Muscle of leg (tissue), 11 donors: ENCODE data around the gene PLEKHA5. TPM values are rescaled to one million over a fixed set of nuclear protein-coding genes. Genes with fewer than 3 reads are reported as not detected.
"Not testable (repeated sequence)": the region's sequence is repeated elsewhere in the genome, so short reads cannot be mapped to it uniquely, and the experiment has no call there.

Experiments used
- DNase-seq: peaks from one replicate; pipeline ENCODE4 v3.0.0; 2013
- H3K27ac ChIP-seq: one replicate; pipeline ENCODE4 v1.5.1; 2013; ENCODE audit warnings: mild to moderate bottlenecking, low read length, control low read depth
- H3K27me3 ChIP-seq: one replicate; pipeline ENCODE4 v1.6.1; 2013; ENCODE audit warnings: low read length; ENCODE audit not compliant: control insufficient read depth, insufficient read depth
- H3K36me3 ChIP-seq: one replicate; pipeline ENCODE4 v1.6.1; 2013; ENCODE audit warnings: low read length; ENCODE audit not compliant: control insufficient read depth, insufficient read depth
- H3K4me1 ChIP-seq: one replicate; pipeline ENCODE4 v1.6.1; 2013; ENCODE audit warnings: low read length; ENCODE audit not compliant: control insufficient read depth, insufficient read depth
- H3K4me3 ChIP-seq: one replicate; pipeline ENCODE4 v1.5.1; 2013; ENCODE audit warnings: low read length, control low read depth
- H3K9me3 ChIP-seq: replicated peaks from 2 replicates; pipeline ENCODE4 v1.6.1; 2013; ENCODE audit warnings: low read depth, low read length; ENCODE audit not compliant: control insufficient read depth
- WGBS: methylation state at CpG from one replicate; pipeline ENCODE4 v1.1.5; 2013; ENCODE audit warnings: missing lambda C conversion rate; ENCODE audit not compliant: insufficient coverage; 5-methylcytosine and 5-hydroxymethylcytosine counted together
- polyA plus RNA-seq, 8 donors: library from polyadenylated mRNA; unstranded; fragments of 120-200 nt; gene quantifications; one replicate each; pipeline versions ENCODE4 v1.2.1 to v1.2.3, GENCODE V29; 2013; ENCODE audit warnings: inconsistent platforms in 1 of 8, low replicate concordance in 1 of 8; ENCODE audit not compliant: insufficient read length in 8 of 8, insufficient read depth in 1 of 8
- total RNA-seq: library from RNA; stranded (reverse); fragments of 120-200 nt; gene quantifications from one replicate; pipeline ENCODE4 v1.2.4, GENCODE V29; 2013

The PLEKHA5 gene
- total and polyA plus RNA-seq, 9 donors, result 13.2 to 24.6 (median 17.1) TPM

- Histone ChIP-seq H3K9me3 (peaks cover 4% of the 10 kb centered on the region), H3K36me3 (no peaks in the 10 kb centered on the region), H3K27ac (no peak overlapping the region), H3K4me3 (no peak overlapping the region), H3K4me1 (peaks cover 6% of the 10 kb centered on the region), H3K27me3 (no peaks in the 10 kb centered on the region)
- DNase-seq, result peak; percentile 81
- WGBS, result no CpG with 5 or more reads among the region's 1 CpG
Measured at GRCh38 chr12:19223695-19224094, 94.2 kb downstream of the PLEKHA5 start.

DNA sequence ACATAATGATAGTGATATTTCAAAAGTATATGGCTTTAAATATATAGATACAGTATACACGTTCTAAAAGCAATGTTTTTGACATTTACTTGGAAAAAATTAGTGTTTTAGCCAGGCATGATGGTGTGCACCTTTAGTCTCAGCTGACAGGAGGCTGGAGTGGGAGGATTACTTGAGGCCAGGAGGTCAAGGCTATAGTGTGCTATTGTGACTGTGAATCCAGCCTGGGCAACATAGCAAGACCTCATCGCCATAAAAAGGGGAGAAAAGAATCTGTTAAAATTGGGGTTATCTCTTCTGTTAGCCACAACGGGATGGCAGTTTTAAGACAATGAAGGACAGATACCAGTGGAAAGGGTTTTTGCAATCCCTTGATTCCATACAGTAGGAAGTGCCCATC, 95.2 kb downstream of the PLEKHA5 start:
- WGBS, result 100% methylated on average over 2 of the region's 3 CpGs
- H3K4me3 ChIP-seq, result no peak overlapping the region
- no peaks in the 10 kb centered on the region for H3K27me3 ChIP-seq
- H3K4me1 ChIP-seq, result peaks cover 6% of the 10 kb centered on the region
- no peak for DNase-seq
- H3K27ac ChIP-seq, result no peak overlapping the region
- H3K9me3 ChIP-seq, result peaks cover 4% of the 10 kb centered on the region
- no peaks in the 10 kb centered on the region for H3K36me3 ChIP-seq

DNA sequence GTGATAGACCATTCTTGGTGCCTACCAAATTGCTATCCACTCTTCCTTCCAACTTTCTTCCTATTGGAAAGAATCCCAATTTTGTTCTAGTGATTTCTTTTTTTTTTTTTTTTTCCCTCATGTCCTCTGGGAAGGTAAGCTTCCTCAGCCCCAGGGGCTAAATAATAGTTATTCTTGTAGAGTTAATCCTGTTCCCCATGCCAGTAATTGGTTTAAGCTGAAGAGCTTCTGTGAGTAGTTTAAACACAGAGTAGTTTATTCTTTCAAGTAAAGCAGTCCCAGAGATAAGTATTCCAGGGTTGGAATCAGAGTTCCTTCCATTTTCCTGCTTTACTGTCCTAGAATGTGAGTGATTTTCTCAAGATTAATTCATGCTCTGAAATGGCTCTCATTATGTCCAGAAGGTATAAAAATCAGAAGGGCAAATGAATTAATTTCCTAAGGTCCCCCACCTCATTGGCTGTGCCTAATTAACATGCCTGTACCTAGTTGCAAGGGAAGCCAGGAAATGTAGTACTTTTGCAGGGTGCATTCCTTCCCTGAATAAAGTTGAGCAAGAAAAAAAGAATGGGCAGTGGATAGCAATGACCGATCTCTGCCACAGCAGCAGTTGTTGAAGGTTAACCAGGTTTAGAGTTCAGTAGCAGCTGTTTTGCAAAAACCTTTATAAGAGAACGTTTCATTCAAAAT, 97.8 kb downstream of the PLEKHA5 start:
- no CpG with 5 or more reads among the region's 2 CpGs for WGBS
- Histone ChIP-seq H3K4me3 (no peak overlapping the region), H3K27ac (peak overlapping the region; percentile 9), H3K9me3 (peaks cover 6% of the 10 kb centered on the region), H3K4me1 (peaks cover 6% of the 10 kb centered on the region), H3K36me3 (no peaks in the 10 kb centered on the region), H3K27me3 (no peaks in the 10 kb centered on the region)
- peak; percentile 49 for DNase-seq

- Histone ChIP-seq H3K27ac (no peak overlapping the region), H3K4me1 (peaks cover 6% of the 10 kb centered on the region), H3K27me3 (no peaks in the 10 kb centered on the region), H3K4me3 (no peak overlapping the region), H3K9me3 (peaks cover 6% of the 10 kb centered on the region), H3K36me3 (no peaks in the 10 kb centered on the region)
- no peak for DNase-seq
- no CpG with 5 or more reads among the region's 1 CpG for WGBS
Measured at GRCh38 chr12:19227880-19228210, 98.3 kb downstream of the PLEKHA5 start.

DNA sequence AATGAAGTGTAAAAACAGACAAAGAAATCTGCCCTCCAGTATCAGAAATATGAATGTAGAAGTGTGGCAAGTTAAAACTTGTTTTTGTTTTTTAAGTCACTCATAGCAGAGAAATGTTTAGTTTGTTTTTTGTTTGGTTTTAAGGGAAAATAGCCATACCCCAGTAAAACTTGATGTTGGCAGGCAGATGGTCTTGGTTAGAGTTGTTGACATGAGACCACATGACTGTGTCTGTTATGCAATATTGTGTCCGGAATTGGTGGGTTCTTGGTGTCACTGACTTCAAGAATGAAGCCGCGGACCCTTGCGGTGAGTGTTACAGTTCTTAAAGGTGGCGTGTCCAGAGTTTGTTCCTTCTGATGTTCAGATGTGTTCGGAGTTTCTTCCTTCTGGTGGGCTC, 99.5 kb downstream of the PLEKHA5 start:
- H3K27me3 ChIP-seq, H3K4me3 ChIP-seq, H3K27ac ChIP-seq, H3K9me3 ChIP-seq, DNase-seq, H3K4me1 ChIP-seq, H3K36me3 ChIP-seq: not testable (repeated sequence)
- 100% methylated on average over 6 of the region's 6 CpGs for WGBS

- Histone ChIP-seq H3K4me3 (no peak overlapping the region), H3K27me3 (no peaks in the 10 kb centered on the region), H3K36me3 (no peaks in the 10 kb centered on the region), H3K4me1 (peaks cover 6% of the 10 kb centered on the region), H3K9me3 (peaks cover 6% of the 10 kb centered on the region), H3K27ac (no peak overlapping the region)
- WGBS, result 95% methylated on average over 21 of the region's 37 CpGs
- DNase-seq, result no peak
Measured at GRCh38 chr12:19230299-19230866, 100.8 kb downstream of the PLEKHA5 start.

DNA sequence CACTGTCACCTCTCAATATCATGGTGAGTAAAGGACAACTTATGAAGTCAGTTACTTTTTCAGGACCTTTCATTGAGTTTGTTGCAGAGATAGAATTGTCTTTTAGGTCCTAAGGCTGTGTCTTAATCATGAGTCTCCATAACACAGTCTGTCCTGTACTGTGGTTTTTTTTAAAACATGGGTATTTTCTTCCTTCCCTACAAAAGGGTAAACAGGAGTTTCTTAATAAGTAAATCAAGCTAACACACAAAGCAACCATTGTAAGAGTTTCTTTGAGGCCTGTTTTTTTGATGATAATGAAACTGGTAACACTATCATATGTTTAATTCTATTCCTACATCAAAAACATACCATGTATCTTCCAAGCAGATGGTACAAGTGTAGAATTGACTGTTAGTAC, 101.4 kb downstream of the PLEKHA5 start:
- H3K4me1 ChIP-seq, result peaks cover 7% of the 10 kb centered on the region
- DNase-seq, result no peak
- no peak overlapping the region for H3K4me3 ChIP-seq
- H3K9me3 ChIP-seq, result peaks cover 6% of the 10 kb centered on the region
- H3K36me3 ChIP-seq, result no peaks in the 10 kb centered on the region
- H3K27ac ChIP-seq, result no peak overlapping the region
- H3K27me3 ChIP-seq, result no peaks in the 10 kb centered on the region

DNA sequence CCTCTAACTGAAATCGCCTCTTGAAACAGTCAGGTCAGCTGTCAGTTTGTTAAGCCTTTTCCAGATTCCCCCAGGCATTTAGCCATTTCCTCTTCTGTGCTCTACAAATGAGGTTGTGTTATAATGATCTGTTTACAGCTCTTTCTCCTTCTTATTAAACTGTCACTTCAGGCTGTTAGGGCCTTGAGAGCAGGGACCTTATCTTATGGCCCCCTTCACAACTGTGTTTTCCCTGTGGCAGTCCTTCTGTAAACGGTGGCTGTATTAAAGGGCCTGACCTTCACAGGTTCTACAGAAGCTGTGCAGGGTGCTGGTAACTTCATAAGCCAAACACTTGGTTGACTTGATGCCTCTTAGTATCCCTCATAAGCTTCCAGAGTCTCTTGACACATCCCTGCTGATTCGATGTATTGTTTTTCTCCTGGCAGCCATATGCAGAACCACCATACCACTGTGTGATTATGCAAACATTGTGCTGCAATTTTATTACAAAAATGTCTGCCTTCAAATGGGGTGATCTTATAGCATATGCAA, 104.7 kb downstream of the PLEKHA5 start:
- Histone ChIP-seq H3K4me1 (peaks cover 5% of the 10 kb centered on the region), H3K27me3 (no peaks in the 10 kb centered on the region), H3K4me3 (no peak overlapping the region), H3K36me3 (no peaks in the 10 kb centered on the region), H3K9me3 (peaks cover 6% of the 10 kb centered on the region), H3K27ac (no peak overlapping the region)
- 17% methylated on average over 1 of the region's 3 CpGs for WGBS
- DNase-seq, result no peak

DNA sequence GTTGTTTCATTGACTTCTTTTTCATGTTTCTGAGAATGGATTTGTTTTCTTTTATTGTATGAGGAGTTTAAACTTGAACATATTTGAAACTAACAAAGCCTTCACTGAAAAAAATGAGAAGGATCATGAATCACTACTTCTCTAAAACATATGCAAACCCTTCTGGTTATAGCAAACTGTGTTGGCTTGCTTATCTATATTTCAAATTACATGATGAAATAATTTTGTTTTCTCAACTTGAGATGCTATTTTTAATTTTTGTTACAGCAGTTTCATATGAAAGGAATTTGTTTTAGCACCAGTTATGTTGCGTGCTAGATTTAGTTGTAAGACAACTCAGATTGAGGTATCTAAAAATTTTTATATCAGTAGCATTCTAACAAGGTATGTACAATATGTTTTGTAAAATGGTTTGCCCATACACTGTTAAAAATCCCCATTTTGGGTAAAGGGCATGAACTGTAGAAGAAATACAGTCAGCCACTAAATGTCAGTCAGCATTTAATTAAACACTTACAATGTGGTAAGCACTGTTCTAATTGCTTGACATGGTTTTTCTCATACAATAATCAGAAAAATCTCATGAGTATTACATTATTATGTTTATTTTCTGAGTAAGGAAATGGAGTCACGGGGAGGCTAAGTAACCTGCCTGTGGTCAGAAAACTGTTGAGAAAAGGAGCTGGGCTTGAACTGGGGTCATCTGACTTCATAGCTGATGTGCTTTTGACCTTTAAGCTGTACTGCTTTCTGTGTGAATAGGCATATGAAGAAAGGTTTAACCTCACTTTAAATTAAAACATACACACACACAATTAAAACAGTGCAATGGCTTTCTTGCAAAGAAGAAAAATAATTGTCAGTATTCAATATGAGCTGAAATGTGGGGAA, 105.7 kb downstream of the PLEKHA5 start:
- Histone ChIP-seq H3K27ac (no peak overlapping the region), H3K27me3 (no peaks in the 10 kb centered on the region), H3K4me1 (peaks cover 5% of the 10 kb centered on the region), H3K36me3 (no peaks in the 10 kb centered on the region), H3K4me3 (no peak overlapping the region), H3K9me3 (peaks cover 5% of the 10 kb centered on the region)
- WGBS, result no CpG with 5 or more reads among the region's 2 CpGs
- DNase-seq, result no peak

DNA sequence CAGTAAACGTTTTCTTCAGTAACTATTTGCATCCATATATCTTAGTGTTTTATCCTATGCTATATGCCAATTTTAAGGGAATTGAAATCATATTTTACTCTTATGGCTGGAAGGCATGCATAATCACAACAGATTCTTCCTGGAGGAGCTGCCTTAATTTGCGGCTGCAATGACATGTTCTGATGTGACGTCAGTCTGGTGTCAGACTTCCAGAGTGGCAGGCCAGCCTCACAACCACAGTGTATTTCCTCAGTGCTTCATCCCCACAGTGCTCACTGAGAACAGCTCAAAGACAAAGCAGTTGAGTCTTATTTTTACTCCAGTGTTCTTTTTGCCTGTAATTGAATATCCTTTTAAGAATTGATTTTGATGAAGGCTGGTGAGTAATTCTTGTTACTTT, 107.1 kb downstream of the PLEKHA5 start:
- no peak overlapping the region for H3K27ac ChIP-seq
- H3K9me3 ChIP-seq, result no peaks in the 10 kb centered on the region
- H3K4me3 ChIP-seq, result no peak overlapping the region
- H3K4me1 ChIP-seq, result peaks cover 5% of the 10 kb centered on the region
- no peaks in the 10 kb centered on the region for H3K27me3 ChIP-seq
- WGBS, result 80% methylated on average over 1 of the region's 3 CpGs
- H3K36me3 ChIP-seq, result no peaks in the 10 kb centered on the region
- DNase-seq, result no peak
